Suprapubic skin (tissue), 3 donors: Measurements from ENCODE around the gene PFN1.
A peak's percentile ranks its signal among the peaks of the same experiment; 100 is the strongest.

Experiments used
- POLR2A ChIP-seq, 2 donors: fragments of 450-650 bp; IDR thresholded peaks; one replicate each; pipeline ENCODE4 v1.6.1; 2017; ENCODE audit warnings: antibody characterized with exemption in 2 of 2, mild to moderate bottlenecking in 2 of 2, moderate library complexity in 2 of 2
- TF ChIP-seq, protein P1 (sequence below), 2 donors: fragments of 200-600 bp in 1 of 2; fragments of 450-650 bp in 1 of 2; sonication (generic) in 1 of 2; IDR thresholded peaks; one replicate each; pipeline ENCODE4 v1.5.1; 2016 to 2019; ENCODE audit warnings: antibody characterized with exemption in 2 of 2, mild to moderate bottlenecking in 1 of 2, moderate library complexity in 1 of 2

DNA sequence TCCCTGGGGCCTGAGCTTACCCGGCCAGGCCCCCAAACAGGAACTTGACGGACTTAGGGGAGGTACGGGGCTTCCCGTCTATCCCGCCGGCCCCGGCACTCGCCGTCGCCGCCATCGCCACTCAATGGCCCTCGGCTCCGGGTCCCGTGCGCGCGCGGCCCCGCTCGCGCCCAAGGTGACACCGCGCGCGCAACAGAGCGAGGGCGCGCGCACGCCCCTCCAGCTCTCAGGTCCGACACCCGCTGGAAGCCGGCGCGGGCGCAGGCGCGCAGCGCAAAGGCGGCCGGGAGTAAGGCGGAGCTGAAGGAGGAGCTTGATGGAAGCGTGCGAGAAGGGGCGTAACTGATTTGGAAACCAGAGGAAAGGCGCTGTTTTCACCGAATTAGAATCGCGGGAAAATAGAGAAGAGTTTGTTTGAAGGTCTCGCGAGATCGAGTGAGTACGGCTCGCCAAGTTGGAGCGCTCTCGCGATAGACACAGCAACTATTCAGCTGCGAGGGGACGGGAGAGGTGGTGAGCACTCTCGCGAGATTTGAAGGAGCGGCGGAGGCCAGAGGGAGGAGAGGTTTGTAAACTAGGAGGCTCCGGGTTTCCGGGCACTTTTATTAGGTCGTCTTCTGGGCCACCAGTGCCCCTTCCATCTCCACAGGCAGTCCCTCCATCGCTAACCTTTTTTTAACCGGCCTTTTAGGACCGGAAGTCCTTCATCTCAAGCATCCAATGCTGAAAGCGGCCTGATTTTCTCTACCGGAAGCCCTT, 8.4 kb downstream of the PFN1 start, which contains the start of the genes RNF167 and SLC25A11:
- TF ChIP-seq, protein P1, sequence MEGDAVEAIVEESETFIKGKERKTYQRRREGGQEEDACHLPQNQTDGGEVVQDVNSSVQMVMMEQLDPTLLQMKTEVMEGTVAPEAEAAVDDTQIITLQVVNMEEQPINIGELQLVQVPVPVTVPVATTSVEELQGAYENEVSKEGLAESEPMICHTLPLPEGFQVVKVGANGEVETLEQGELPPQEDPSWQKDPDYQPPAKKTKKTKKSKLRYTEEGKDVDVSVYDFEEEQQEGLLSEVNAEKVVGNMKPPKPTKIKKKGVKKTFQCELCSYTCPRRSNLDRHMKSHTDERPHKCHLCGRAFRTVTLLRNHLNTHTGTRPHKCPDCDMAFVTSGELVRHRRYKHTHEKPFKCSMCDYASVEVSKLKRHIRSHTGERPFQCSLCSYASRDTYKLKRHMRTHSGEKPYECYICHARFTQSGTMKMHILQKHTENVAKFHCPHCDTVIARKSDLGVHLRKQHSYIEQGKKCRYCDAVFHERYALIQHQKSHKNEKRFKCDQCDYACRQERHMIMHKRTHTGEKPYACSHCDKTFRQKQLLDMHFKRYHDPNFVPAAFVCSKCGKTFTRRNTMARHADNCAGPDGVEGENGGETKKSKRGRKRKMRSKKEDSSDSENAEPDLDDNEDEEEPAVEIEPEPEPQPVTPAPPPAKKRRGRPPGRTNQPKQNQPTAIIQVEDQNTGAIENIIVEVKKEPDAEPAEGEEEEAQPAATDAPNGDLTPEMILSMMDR (IDR thresholded peaks at IDR 0.05), result no peak
- peak in 1 of 2 donors; percentile 56 for TF ChIP-seq POLR2A (IDR thresholded peaks at IDR 0.05)
